Vagina (tissue), 2 donors: ENCODE results near the gene CAPZB.

Source experiments
- POLR2A ChIP-seq, 2 donors: fragments of 450-650 bp; IDR thresholded peaks; one replicate each; pipeline ENCODE4 v1.6.1; 2017; ENCODE audit warnings: antibody characterized with exemption in 2 of 2, mild to moderate bottlenecking in 2 of 2, moderate library complexity in 2 of 2
- TF ChIP-seq, protein P1 (sequence below), 3 experiments: fragments of 450-650 bp in 2 of 3; fragments of 200-600 bp in 1 of 3; sonication (generic) in 1 of 3; IDR thresholded peaks; one replicate each; pipeline ENCODE4 v1.5.1; 2017 to 2019; ENCODE audit warnings: antibody characterized with exemption in 3 of 3, mild to moderate bottlenecking in 2 of 3, moderate library complexity in 2 of 3

DNA sequence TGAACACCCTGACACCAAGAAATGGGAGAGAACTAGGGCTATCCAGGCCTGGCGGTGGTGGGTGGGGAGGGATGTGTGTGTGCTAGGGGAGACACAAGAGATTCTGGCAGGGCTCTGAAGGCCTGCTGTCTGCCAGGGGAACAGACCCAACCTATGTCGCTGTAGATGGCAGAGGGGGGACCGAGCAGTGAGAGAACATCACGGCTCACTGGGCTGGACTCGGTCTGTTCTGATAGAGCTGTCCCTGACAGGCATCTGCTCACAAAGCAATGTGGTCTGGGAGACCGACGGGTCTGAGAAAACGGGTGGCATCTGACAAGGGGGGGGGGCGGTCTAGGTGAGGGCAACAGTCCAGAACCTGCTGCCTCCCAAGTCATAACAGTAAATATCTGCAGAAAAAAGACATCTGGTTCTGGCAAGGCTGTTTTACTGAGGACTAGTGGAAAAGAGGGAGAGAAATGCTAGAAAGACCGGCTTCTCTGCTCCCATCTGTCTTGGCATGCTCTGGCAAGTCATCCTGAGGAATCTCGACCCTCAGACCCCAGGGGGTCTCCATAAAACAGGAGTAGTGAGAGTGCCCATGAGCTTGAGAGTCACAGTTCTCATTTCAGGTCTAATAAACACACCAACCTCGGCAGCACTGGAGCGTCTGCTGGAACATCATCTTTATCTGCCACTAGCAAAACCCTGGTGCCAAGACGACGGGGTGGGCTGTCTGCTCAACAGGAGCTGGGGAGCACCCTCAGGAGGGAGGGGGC, 136.7 kb downstream of the CAPZB start:
- TF ChIP-seq, protein P1, sequence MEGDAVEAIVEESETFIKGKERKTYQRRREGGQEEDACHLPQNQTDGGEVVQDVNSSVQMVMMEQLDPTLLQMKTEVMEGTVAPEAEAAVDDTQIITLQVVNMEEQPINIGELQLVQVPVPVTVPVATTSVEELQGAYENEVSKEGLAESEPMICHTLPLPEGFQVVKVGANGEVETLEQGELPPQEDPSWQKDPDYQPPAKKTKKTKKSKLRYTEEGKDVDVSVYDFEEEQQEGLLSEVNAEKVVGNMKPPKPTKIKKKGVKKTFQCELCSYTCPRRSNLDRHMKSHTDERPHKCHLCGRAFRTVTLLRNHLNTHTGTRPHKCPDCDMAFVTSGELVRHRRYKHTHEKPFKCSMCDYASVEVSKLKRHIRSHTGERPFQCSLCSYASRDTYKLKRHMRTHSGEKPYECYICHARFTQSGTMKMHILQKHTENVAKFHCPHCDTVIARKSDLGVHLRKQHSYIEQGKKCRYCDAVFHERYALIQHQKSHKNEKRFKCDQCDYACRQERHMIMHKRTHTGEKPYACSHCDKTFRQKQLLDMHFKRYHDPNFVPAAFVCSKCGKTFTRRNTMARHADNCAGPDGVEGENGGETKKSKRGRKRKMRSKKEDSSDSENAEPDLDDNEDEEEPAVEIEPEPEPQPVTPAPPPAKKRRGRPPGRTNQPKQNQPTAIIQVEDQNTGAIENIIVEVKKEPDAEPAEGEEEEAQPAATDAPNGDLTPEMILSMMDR (IDR thresholded peaks at IDR 0.05), result no peak
- TF ChIP-seq POLR2A (IDR thresholded peaks at IDR 0.05), result no peak
